Stimulated activated CD8-positive, alpha-beta memory T cell treated with anti-CD3 and anti-CD28 coated beads, Interleukin-15, amount 100 ng/mL, for 24 hours (primary cell): Measurements from ENCODE around the gene PCDHAC2.

ENCODE experiments used
- DNase-seq: peaks from one replicate; pipeline ENCODE4 v3.0.0-alpha.2; 2020; ENCODE audit warnings: low read depth

The PCDHAC2 gene

DNA sequence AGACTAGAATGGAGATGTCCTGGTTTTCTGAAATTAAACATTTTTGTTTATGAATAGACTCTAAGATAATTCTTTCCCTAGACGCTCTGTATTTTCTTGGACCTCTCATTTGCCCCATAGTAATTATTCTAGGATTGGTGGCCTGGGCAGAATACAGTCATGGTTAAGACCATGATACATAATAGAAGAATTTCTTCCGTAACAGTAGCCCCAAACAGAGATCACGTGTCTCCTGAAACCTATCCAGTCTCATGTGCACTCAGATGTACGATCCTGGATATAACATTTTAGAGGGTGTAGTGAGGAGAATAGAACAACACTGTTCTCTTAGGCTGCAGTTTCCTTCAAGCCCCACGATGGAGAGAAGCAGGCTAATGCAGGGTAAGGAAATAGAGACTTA is 22.3 kb downstream of the PCDHAC2 start:
- DNase-seq = no peak

DNA sequence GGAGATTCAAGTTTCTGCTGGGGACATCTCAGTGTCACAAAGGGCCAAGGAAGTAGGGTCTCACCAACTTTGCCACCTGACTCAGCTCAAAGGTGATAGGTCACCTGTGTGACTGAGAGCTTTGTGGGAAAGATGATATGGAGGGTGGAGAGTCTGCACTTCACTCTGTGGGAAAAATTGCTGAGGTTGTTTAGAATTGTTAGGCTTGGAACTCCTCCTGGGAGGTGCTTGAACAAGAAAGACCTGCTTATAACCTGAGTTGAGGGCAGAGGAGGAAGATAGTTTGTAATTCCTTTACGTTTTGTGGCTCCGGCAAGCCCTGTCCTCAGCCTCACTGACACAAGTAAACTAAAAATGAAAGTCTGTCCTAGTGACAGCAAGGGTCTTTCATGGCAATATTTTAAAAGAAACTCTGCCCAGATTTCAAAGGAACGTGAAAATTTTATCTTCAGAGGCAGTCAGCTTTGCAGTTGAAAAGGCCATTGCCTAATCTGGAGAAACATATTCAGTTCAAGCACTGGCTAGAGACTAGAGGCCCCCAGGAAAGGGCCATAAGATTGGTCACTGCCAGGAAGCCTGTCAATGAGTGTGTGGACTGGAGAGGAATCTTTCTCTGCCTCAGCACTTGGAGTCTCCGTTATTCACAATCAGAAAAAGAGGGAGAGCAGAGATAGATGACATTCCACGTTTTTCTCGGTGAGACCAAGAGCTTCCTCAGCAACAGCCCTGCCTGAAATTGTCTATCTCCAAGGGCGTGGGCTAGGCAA is 23.2 kb downstream of the PCDHAC2 start:
- DNase-seq = no peak

DNA sequence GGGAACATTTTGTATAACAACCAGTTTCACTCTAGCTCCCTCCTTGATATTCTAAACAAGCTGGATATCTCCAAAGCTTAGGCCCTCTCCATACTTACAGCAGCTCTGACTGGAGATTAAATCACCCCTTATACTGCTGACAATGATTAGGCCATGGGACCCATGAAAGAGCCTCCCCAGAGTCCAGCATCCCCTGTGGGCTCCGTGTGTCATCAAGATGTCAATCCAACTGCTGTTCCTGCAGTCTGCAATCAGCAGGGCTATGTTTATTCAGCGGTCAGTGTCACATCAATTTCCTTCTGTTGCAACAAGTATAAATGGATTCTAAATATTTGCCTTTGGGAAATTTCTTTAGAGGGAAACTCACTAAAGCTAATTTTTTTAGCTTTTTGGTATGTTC is 26.6 kb downstream of the PCDHAC2 start:
- DNase-seq = no peak

DNA sequence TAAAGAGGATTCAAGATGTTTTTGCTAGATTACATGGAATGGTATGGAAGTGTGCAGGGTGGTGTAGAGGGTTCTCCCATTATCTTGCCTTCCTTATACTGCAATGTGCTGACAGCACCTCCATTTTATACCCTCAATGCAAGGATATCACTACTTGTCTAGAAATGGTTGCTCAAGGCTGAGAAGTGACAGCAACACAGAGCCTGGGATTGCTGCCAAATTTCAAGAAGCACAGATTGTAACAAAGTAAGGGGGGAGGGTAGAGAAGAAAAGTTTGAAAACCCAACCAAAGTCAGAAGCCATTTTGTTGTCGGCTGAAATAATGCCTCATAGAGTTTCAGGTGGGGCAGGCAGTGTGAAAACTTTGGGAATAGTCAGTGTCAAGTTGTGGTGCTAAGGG is 29.8 kb downstream of the PCDHAC2 start:
- DNase-seq = no peak

DNA sequence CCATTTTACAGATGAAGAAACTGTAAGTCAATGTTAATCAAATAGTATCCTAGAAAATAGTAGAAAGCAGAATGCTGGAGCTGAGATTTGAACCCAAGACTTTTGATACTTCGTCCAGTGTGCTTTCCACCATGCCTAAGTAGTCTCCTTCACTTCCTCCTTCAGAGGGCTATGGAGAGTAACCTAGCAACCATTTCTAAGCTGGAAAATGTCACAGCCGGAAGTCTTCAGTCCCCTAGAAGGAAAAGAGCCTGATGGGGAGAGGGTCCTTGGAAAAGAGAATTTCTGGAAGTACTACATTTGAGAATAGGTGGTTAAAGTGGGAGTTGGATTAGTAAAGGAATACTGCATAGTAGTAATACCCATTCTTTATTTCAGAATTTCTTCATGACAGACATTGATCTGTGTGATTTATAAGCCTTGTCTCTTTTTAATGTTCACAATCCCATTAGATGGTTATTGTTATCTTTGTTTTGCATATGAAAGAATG is 32.7 kb downstream of the PCDHAC2 start:
- no peak for DNase-seq

DNA sequence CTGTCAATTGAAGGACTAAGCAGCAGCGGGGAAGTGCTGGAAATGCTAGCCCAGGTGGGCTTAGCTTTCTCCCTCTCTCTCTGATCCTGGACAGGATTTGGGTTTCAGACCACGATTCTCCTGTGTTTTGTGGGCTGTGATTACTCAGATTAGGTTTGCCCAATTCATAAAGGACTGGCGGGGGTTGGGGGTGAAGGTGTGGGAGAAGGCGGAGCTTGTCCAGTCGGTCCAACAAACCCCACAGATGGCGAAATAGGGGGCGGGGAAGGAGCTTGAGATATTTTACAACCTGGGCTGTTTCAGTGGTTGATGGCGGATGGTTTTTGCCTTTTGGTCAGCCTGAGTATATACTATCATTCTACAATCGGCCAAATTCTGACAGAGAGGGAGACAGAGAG is 35.2 kb downstream of the PCDHAC2 start:
- DNase-seq = no peak

DNA sequence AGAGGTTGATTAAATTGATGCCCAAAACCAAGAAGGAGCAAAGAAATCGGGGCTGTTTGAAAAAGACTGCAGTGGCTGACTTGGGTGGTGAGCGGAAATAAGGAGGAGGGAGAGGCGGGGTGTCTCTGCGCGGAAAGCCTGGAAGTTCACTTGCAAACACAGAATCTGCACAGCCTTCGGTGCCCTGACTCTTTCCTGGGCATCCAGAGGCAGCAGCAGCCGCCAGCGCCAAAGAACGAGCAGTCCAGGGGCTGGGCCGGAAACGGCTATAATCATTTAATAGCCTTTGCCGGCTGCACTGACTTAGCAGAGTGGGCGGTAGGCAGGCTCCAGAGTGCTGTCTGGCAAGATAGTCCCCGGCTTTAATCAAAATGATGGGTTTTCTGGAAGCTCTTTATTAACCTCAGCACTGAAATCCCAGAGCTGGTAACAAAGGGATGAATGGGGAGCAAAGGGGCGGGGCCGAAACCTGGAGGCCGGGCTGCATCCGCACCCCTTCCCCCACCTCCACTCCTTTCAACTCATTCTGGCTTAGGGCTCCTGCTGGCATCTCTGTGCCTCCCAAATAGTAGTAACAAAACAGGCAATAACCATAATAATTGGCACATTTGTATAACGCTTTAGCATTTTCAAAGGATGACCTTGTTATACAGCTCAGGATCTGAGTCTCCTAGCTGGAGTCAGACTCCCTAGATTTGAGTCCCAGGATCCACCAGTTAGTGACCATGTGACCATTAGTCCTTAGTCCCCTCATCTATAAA is 35.7 kb downstream of the PCDHAC2 start:
- no peak for DNase-seq

DNA sequence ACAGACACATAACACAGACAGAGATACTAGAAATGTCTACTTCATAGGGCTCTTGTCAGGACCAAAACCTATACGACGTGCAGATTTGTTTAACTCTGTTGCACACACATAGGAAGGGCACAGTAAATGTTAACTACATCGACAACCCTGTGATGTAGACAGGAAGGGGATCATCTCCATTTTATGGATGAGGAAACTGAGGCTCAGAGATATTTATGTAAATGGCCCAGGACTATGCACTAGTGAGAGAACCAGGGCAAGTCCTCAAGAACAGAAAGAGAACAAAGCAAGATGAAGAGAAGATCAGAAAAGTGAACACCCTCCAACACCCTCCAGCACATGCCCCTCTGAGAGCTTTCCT is 36.3 kb downstream of the PCDHAC2 start:
- DNase-seq = no peak

DNA sequence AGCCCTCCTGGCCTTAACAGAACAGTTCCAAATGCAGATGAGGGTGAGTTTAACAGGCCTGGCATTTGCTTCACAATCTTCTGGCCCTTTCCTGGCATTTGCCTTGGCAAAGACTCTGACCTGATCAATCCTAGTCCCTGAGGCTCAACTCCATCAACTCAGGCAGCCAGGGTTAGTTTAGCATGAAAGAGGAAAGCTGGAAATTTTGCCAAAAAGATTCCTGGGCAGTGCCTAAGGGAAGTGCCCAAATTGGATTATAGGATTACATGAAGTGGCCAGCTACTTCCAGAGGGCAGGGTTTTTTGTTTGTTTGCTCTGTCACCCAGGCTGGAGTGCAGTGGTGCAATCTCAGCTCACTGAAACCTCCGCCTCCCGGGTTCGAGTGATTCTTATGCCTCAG is 36.8 kb downstream of the PCDHAC2 start:
- DNase-seq = no peak

DNA sequence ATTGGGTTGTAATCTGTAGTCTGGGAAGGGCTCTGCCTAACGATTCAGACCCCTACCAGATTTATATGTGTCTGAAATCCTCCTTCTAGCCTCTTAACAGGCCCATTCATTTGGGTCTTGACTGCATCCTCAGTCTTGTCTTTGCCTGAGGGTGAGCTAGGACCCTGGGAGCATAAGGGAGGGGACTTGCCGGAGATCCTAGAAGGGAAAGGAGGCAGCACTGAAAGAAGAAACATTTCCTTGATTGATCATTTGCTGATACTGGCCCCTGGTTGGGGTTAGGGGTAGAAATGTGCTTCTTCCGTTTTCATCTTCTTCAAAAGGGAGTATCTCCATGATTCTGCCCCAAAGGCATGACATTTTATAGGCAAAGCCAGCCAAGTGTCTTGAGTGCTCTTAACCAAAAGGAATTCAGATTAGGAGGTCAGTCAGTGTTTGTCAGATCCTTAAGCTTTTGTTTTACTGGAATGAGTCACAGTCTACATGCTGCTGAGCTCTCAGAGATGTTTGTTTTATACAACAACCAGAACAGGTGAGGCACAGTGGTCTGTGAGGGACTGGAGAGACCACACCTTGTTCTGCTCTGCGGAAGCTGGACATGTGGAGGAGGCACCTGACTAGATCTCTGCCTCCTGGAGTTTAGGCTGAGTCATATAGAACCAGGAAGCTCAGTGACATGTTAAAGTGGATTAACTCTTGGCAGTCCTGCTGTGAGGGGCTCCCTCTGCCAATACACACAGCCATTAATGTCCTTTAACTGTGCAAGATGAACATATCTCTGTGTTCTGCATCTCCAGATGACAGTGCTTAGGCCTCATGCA is 37.7 kb downstream of the PCDHAC2 start:
- no peak for DNase-seq

DNA sequence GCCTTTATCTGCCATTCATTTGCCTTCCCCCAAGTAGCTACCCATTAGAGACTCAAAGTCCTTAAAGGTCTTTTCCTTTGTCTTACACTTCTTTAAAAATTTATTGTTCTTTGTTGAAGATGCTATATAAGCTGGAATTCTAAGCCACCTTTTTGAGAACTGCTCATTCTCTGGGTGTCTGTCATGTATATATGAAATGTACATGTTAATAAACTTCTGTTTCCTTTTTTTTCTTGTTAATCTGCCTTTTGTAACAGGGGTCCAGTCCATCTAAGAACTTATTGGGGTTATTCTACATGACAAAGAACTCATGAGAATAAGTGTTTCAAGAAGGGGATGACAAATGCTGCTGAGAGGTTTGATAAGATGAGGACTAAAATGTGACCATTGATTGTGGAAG is 41.5 kb downstream of the PCDHAC2 start:
- DNase-seq = no peak

DNA sequence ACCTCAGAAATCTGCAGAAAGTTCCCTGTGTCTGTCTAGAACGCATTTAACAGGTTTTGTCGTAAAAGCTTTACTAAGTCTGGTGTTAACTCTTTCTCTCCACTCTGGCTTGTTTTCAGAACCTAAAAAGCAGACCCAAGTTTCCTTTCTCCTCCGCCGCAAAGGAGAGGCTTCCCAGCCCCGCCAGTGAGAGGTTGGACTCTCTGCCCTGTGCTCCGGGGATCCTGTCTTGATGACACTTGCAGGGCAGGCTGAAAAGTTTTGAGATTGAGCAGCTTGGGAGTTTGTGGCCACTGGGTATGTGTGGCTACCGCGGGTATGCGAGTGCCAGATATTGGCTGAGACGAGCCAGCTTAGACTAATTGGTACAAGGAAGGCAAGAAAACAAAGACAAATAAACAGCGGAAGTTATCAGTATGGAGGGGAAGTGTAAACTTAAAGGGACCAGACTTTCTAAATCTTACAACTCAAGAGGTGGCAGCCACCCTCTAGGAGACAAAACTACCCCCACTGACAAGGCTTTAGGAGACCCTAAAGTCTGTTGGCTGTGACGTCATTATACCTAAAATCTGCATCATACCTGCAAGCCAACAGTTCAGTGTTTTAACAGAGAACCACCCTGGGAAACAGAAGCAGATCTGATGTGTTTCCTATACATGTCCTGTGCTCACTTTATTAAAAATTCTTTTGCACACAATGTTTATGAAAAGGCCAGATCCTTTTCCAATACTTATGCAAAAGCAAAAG is 43.9 kb downstream of the PCDHAC2 start:
- no peak for DNase-seq

DNA sequence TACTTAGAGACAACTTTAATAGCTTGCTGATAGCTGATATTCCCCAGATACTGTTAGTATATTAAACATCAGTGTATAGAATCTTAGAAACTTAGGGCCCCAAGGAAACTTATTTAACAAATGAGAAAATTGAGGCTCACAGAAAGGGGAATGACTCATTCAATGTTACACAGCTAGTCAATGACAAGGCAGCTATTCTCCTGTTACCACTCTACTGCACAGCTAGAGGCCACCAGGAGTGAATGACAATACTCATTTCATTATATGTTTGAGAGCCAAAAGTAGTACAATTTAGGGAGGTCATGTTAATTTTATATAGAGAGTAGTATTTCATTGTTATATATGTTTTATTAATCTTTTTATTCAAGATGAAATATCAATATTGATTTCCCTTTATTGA is 51.7 kb downstream of the PCDHAC2 start:
- DNase-seq = no peak
